ENCODE results near the gene TMEM151B. TPM values are rescaled to one million over a fixed set of nuclear protein-coding genes. Genes with fewer than 3 reads are reported as not detected.

The TMEM151B gene
- total RNA-seq, 2 donors from 2014 or later, result 0.22 to 0.51 TPM

DNA sequence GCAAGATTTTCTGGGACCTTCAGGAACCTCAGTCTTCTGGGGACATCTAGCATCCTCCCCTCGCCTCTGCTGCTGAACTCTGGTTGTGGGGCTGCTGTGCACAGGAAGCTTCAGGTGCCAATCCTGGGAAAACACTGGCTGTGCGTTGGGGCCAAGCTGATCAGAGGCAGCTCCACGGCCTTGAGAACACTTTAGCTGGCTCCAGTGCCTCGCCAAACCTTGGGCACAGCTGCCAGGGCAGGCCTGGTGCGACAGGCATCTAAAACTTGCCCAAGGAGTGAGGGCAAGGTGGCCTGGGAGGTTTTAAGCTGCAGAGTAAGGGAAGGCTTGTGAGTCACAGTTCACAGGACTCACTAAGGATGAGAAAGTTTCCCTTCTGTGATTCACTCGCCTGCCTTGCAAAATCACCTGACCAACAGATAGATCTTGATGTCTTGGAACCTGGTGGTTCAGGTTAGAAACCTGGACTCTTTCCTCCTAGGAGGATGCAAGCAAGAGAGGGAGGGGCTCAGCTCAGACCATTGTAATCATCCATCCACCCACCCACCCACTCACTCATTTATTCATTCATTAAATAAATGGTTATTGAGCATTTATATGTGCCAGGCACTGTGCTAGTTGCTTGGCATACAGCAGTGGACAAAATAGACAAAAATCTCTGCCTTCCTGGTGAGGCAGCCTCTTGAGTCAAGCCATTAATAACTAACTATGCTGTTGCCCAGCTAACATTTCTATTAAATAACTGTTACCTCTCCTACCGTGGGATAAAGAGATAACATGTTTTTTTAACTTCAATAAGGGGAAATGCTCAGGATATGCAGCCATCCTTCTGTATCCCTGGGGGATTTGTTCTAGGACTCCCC lies 69.7 kb downstream of the TMEM151B start:
- no peak for DNase-seq
- no peaks in the 10 kb centered on the region for H3K9me3 ChIP-seq (ENCODE audit: control insufficient read depth, low read length)
- Mint-ChIP-seq H3K4me1 (peaks cover 5% of the 10 kb centered on the region), H3K9me3 (no peaks in the 10 kb centered on the region), H3K4me3 (no peak overlapping the region), H3K36me3 (ENCODE audit: low read depth) (no peaks in the 10 kb centered on the region), H3K27ac (no peak overlapping the region), H3K27me3 (ENCODE audit: insufficient read depth) (peaks cover 30% of the 10 kb centered on the region)
- no peaks in the 10 kb centered on the region for H3K36me3 ChIP-seq (ENCODE audit: control insufficient read depth, insufficient read depth, low read length)
- H3K9ac ChIP-seq (ENCODE audit: extremely low read depth, low read length, poor library complexity, severe bottlenecking), result no peak overlapping the region
- no peak overlapping the region for H3K27ac ChIP-seq (ENCODE audit: low read depth, low read length)
- TF ChIP-seq CTCF (conservative IDR thresholded peaks at IDR 0.05), result no peak
- H3K4me3 ChIP-seq (ENCODE audit: low read length), result no peak overlapping the region
- WGBS, 2 experiments (ENCODE audit: insufficient coverage in 1 of 2, insufficient read length in 1 of 2), result 78 to 79% methylated on average over 4 to 7 of the region's 7 CpGs
- peaks cover 4% of the 10 kb centered on the region for H3K4me1 ChIP-seq (ENCODE audit: control insufficient read depth, insufficient read depth, low read length)
- peaks cover 4% of the 10 kb centered on the region for H3K27me3 ChIP-seq (ENCODE audit: control insufficient read depth, insufficient read depth, low read length, poor library complexity, severe bottlenecking)

DNA sequence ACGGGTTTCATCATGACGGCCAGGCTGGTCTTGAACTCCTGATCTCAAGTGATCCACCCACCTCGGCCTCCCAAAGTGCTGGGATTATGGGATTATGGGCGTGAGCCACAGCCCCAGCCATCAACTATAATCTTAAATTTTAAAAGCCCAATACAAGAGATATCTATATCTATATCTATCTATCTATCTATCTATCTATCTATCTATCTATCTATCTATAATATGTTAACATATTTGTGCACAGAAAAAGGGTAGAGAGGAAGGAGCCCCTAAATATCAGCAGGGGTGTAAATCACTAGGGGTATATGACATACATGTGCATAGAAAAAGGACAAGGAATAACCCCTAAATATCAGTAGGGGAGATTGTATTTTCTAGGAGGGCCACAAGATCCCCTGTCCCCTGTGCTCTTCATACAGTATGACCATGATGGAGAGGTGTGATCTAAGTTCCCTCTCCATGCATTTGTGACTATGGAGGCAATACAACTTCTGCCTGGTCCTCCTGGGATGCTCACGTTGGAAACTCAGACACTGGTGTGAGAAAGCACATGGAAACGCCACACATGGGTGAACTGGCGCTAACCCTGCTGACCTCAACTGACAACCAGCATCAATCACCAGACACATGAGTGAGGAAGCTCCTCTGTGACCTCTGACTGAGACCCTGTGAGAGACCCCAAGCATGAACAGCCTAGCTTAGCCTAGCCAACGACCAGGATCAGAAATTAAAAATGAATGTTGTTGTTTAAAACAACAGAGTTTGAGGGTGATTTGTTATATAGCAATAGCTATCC lies 71.0 kb downstream of the TMEM151B start:
- no peak overlapping the region for H3K27ac ChIP-seq (ENCODE audit: low read depth, low read length)
- no peak for TF ChIP-seq CTCF (conservative IDR thresholded peaks at IDR 0.05)
- no peak for DNase-seq
- H3K9ac ChIP-seq (ENCODE audit: extremely low read depth, low read length, poor library complexity, severe bottlenecking), result no peak overlapping the region
- Mint-ChIP-seq H3K27me3 (ENCODE audit: insufficient read depth) (peaks cover 30% of the 10 kb centered on the region), H3K36me3 (ENCODE audit: low read depth) (no peaks in the 10 kb centered on the region), H3K9me3 (no peaks in the 10 kb centered on the region), H3K4me1 (peaks cover 5% of the 10 kb centered on the region), H3K4me3 (no peak overlapping the region), H3K27ac (no peak overlapping the region)
- no peaks in the 10 kb centered on the region for H3K36me3 ChIP-seq (ENCODE audit: control insufficient read depth, insufficient read depth, low read length)
- peaks cover 4% of the 10 kb centered on the region for H3K4me1 ChIP-seq (ENCODE audit: control insufficient read depth, insufficient read depth, low read length)
- WGBS, 2 experiments (ENCODE audit: insufficient coverage in 1 of 2, insufficient read length in 1 of 2), result 70 to 85% methylated on average over 4 to 8 of the region's 8 CpGs
- no peak overlapping the region for H3K4me3 ChIP-seq (ENCODE audit: low read length)
- peaks cover 4% of the 10 kb centered on the region for H3K27me3 ChIP-seq (ENCODE audit: control insufficient read depth, insufficient read depth, low read length, poor library complexity, severe bottlenecking)
- H3K9me3 ChIP-seq (ENCODE audit: control insufficient read depth, low read length), result no peaks in the 10 kb centered on the region

DNA sequence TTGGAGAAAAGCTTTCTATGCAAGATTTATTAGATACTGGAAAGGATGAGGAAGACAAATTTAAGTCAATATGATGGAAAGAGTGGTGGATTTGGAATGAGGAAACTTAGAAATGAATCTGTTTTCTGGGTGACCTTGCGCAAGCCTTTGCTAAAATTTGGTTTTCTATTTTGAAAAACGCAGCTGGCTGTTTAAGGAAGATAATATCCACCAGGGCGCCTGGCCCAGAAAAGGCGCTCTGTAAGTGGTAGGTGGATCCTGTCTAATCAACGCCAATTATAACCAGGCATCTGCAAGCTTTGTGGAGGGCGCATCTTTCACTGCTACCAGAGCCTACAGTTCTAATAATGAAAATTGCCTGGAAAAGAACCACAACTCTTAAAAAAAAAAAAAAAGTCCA lies 71.8 kb downstream of the TMEM151B start:
- H3K36me3 ChIP-seq (ENCODE audit: control insufficient read depth, insufficient read depth, low read length), result no peaks in the 10 kb centered on the region
- no peak for TF ChIP-seq CTCF (conservative IDR thresholded peaks at IDR 0.05)
- Mint-ChIP-seq H3K4me3 (peak overlapping the region; percentile 34), H3K27ac (no peak overlapping the region), H3K9me3 (no peaks in the 10 kb centered on the region), H3K4me1 (peaks cover 2% of the 10 kb centered on the region), H3K27me3 (ENCODE audit: insufficient read depth) (peaks cover 30% of the 10 kb centered on the region), H3K36me3 (ENCODE audit: low read depth) (no peaks in the 10 kb centered on the region)
- H3K27me3 ChIP-seq (ENCODE audit: control insufficient read depth, insufficient read depth, low read length, poor library complexity, severe bottlenecking), result peaks cover 4% of the 10 kb centered on the region
- H3K27ac ChIP-seq (ENCODE audit: low read depth, low read length), result no peak overlapping the region
- no peak for DNase-seq
- no peak overlapping the region for H3K4me3 ChIP-seq (ENCODE audit: low read length)
- H3K9me3 ChIP-seq (ENCODE audit: control insufficient read depth, low read length), result no peaks in the 10 kb centered on the region
- peaks cover 3% of the 10 kb centered on the region for H3K4me1 ChIP-seq (ENCODE audit: control insufficient read depth, insufficient read depth, low read length)
- no peak overlapping the region for H3K9ac ChIP-seq (ENCODE audit: extremely low read depth, low read length, poor library complexity, severe bottlenecking)
- 96% methylated on average over 4 to 6 of the region's 6 CpGs for WGBS, 2 experiments (ENCODE audit: insufficient coverage in 1 of 2, insufficient read length in 1 of 2)
